IMR-90 (cell line): Measurements from ENCODE around the gene GSTK1. TPM values are rescaled to one million over a fixed set of nuclear protein-coding genes. Genes with fewer than 3 reads are reported as not detected.

Source experiments
- ATAC-seq: fragments of 200-7000 bp; cut with Tn5 transposase; 2 replicates; pipeline ENCODE4 v1.9.1; 2020; ENCODE audit warnings: low read depth, mild to moderate bottlenecking, moderate library complexity
- BruUV-seq: library from RNA; stranded (reverse); fragments of 400-500 nt; replicated peaks from 2 replicates; lab custom pipeline; 2021; lab: Mats Ljungman, UMichigan
- CTCF ChIA-PET: fragments of 300-600 bp; formaldehyde crosslinking; extraction: SDS; loops from one replicate; lab custom pipeline; 2021; ENCODE audit warnings: antibody characterized with exemption; lab: Yijun Ruan, JAX
- POLR2A ChIA-PET: fragments of 300-600 bp; sonication (Branson Sonifier 250); formaldehyde crosslinking; loops from one replicate; lab custom pipeline; 2022; ENCODE audit warnings: antibody characterized with exemption; ENCODE audit not compliant: unreplicated experiment; lab: Charles Lee
- DNase-seq: peaks from one replicate; pipeline ENCODE4 v3.0.0; 2013
- H2AFZ ChIP-seq: replicated peaks from 2 replicates; pipeline ENCODE3; 2013; ENCODE audit warnings: low read length, mild to moderate bottlenecking; ENCODE audit not compliant: poor library complexity
- H2AK5ac ChIP-seq: 2 replicates; pipeline ENCODE4 v1.6.1; 2013; ENCODE audit warnings: low read depth, low read length, inconsistent platforms
- H2AK9ac ChIP-seq: replicated peaks from 2 replicates; pipeline ENCODE3; 2013; ENCODE audit warnings: mild to moderate bottlenecking, low read depth, low read length, moderate library complexity; ENCODE audit not compliant: poor library complexity
- H2BK120ac ChIP-seq: 2 replicates; pipeline ENCODE4 v1.6.1; 2013; ENCODE audit warnings: low read depth, low read length, inconsistent platforms
- H2BK15ac ChIP-seq: 3 replicates; pipeline ENCODE4 v1.6.1; 2013; ENCODE audit warnings: low read depth, low read length, inconsistent platforms
- H2BK20ac ChIP-seq: 2 replicates; pipeline ENCODE4 v1.6.1; 2013; ENCODE audit warnings: low read depth, mild to moderate bottlenecking, inconsistent platforms, low read length, moderate library complexity
- H2BK5ac ChIP-seq: 2 replicates; pipeline ENCODE4 v1.6.1; 2013; ENCODE audit warnings: mild to moderate bottlenecking, low read depth, low read length, inconsistent platforms; ENCODE audit not compliant: poor library complexity, severe bottlenecking
- H3K14ac ChIP-seq: replicated peaks from 2 replicates; pipeline ENCODE4 v1.6.1; 2013; ENCODE audit warnings: low read depth, low read length, inconsistent platforms
- H3K18ac ChIP-seq: 2 replicates; pipeline ENCODE4 v1.6.1; 2013; ENCODE audit warnings: low read depth, low read length, control low read depth
- H3K23ac ChIP-seq: 2 replicates; pipeline ENCODE4 v1.6.1; 2013; ENCODE audit warnings: low read depth, low read length, inconsistent platforms
- H3K27ac ChIP-seq: 2 replicates; pipeline ENCODE4 v1.5.1; 2013; ENCODE audit warnings: mild to moderate bottlenecking, control low read depth, low read length; ENCODE audit not compliant: insufficient read depth
- H3K27me3 ChIP-seq: 2 replicates; pipeline ENCODE4 v1.6.1; 2013; ENCODE audit warnings: low read length; ENCODE audit not compliant: control insufficient read depth, insufficient read depth
- H3K36me3 ChIP-seq: 2 replicates; pipeline ENCODE4 v1.6.1; 2013; ENCODE audit warnings: low read length, mixed read lengths; ENCODE audit not compliant: control insufficient read depth, insufficient read depth
- H3K4ac ChIP-seq: 2 replicates; pipeline ENCODE4 v1.6.1; 2013; ENCODE audit warnings: low read depth, low read length, inconsistent platforms
- H3K4me1 ChIP-seq: 2 replicates; pipeline ENCODE4 v1.6.1; 2013; ENCODE audit warnings: low read length, mixed read lengths; ENCODE audit not compliant: control insufficient read depth, insufficient read depth
- H3K4me2 ChIP-seq: 2 replicates; pipeline ENCODE4 v1.6.1; 2013; ENCODE audit warnings: low read depth, mild to moderate bottlenecking, control low read depth, low read length, moderate library complexity
- H3K4me3 ChIP-seq: 2 replicates; pipeline ENCODE4 v1.5.1; 2013; ENCODE audit warnings: low read depth, mild to moderate bottlenecking, control low read depth, low read length, moderate library complexity; ENCODE audit not compliant: insufficient read depth
- H3K56ac ChIP-seq: 2 replicates; pipeline ENCODE4 v1.6.1; 2013; ENCODE audit warnings: low read length, inconsistent platforms; ENCODE audit not compliant: insufficient read depth; ENCODE audit errors: extremely low read depth
- H3K79me1 ChIP-seq, 2 experiments: 2 replicates each; pipeline ENCODE4 v1.6.1; 2013; ENCODE audit warnings: low read length in 2 of 2, inconsistent platforms in 1 of 2, low read depth in 1 of 2
- H3K9ac ChIP-seq: 2 replicates; pipeline ENCODE4 v1.6.1; 2013; ENCODE audit warnings: low read depth, low read length, control low read depth
- H3K9me1 ChIP-seq: 2 replicates; pipeline ENCODE4 v1.6.1; 2013; ENCODE audit warnings: low read length, inconsistent platforms; ENCODE audit not compliant: insufficient read depth
- H3K9me3 ChIP-seq: 2 replicates; pipeline ENCODE4 v1.6.1; 2013; ENCODE audit warnings: low read length; ENCODE audit not compliant: control insufficient read depth, insufficient read depth
- H4K20me1 ChIP-seq: 2 replicates; pipeline ENCODE4 v1.6.1; 2013; ENCODE audit warnings: low read length, inconsistent platforms; ENCODE audit not compliant: insufficient read depth
- H4K5ac ChIP-seq: 2 replicates; pipeline ENCODE4 v1.6.1; 2013; ENCODE audit warnings: mild to moderate bottlenecking, low read depth, low read length, control low read depth
- H4K8ac ChIP-seq, 2 experiments: 2 replicates each; pipeline ENCODE4 v1.6.1; 2013; ENCODE audit warnings: low read depth in 2 of 2, low read length in 2 of 2, control low read depth in 1 of 2, inconsistent platforms in 1 of 2
- H4K91ac ChIP-seq: 2 replicates; pipeline ENCODE4 v1.6.1; 2013; ENCODE audit warnings: low read depth, low read length, inconsistent platforms; ENCODE audit not compliant: insufficient read depth
- BHLHE40 ChIP-seq: fragments of 150-350 bp; IDR thresholded peaks from 2 replicates; pipeline ENCODE4 v1.6.1; 2016; ENCODE audit warnings: mild to moderate bottlenecking, low read depth, low read length
- CEBPB ChIP-seq: IDR thresholded peaks from 2 replicates; pipeline ENCODE4 v1.6.1; 2012; ENCODE audit warnings: low read depth, low read length, improper control_type of control experiment
- CHD1 ChIP-seq: IDR thresholded peaks from 2 replicates; pipeline ENCODE4 v1.6.1; 2012; ENCODE audit warnings: low read depth, low read length, improper control_type of control experiment
- ELK1 ChIP-seq: fragments of 150-350 bp; IDR thresholded peaks from 2 replicates; pipeline ENCODE4 v1.6.1; 2016; ENCODE audit warnings: low read depth, mild to moderate bottlenecking, low read length, moderate library complexity, borderline replicate concordance
- FOS ChIP-seq: fragments of 150-350 bp; IDR thresholded peaks from 2 replicates; pipeline ENCODE4 v1.6.1; 2016; ENCODE audit warnings: low read depth, low read length
- MAFK ChIP-seq: IDR thresholded peaks from 2 replicates; pipeline ENCODE4 v1.6.1; 2012; ENCODE audit warnings: low read depth, low read length, improper control_type of control experiment
- MAZ ChIP-seq: IDR thresholded peaks from 2 replicates; pipeline ENCODE4 v1.6.1; 2012; ENCODE audit warnings: low read depth, mild to moderate bottlenecking, low read length, improper control_type of control experiment, moderate library complexity, borderline replicate concordance
- NFE2L2 ChIP-seq: fragments of 150-350 bp; IDR thresholded peaks from 2 replicates; pipeline ENCODE4 v1.6.1; 2016; ENCODE audit warnings: low read depth, mild to moderate bottlenecking, low read length
- POLR2A ChIP-seq: IDR thresholded peaks from 2 replicates; pipeline ENCODE4 v1.6.1; 2012; ENCODE audit warnings: mild to moderate bottlenecking, low read depth, low read length
- RAD21 ChIP-seq: IDR thresholded peaks from 2 replicates; pipeline ENCODE4 v1.6.1; 2012; ENCODE audit warnings: low read length, improper control_type of control experiment
- RCOR1 ChIP-seq: IDR thresholded peaks from 2 replicates; pipeline ENCODE4 v1.6.1; 2012; ENCODE audit warnings: mild to moderate bottlenecking, low read length, improper control_type of control experiment; ENCODE audit not compliant: insufficient replicate concordance
- RFX5 ChIP-seq: IDR thresholded peaks from 2 replicates; pipeline ENCODE4 v1.8.0; 2012; ENCODE audit warnings: low read depth, mild to moderate bottlenecking, low read length, moderate library complexity
- SMC3 ChIP-seq: fragments of 150-350 bp; IDR thresholded peaks from 2 replicates; pipeline ENCODE4 v1.6.1; 2016; ENCODE audit warnings: low read depth, mild to moderate bottlenecking, antibody characterized with exemption, low read length, moderate library complexity
- USF2 ChIP-seq: fragments of 150-350 bp; IDR thresholded peaks from 2 replicates; pipeline ENCODE4 v1.6.1; 2017; ENCODE audit warnings: mild to moderate bottlenecking, antibody characterized with exemption, low read length, low read depth
- WGBS, 2 experiments: methylation state at CpG; one replicate each; pipeline versions ENCODE4 v1.1.5 to v1.1.7; 2013; ENCODE audit warnings: missing lambda C conversion rate in 2 of 2; ENCODE audit not compliant: insufficient read length in 1 of 2; ENCODE audit errors: extremely low coverage in 2 of 2; 5-methylcytosine and 5-hydroxymethylcytosine counted together
- dilution Hi-C: fragments of 300-500 bp; cut with HindIII; formaldehyde crosslinking; loops from one replicate; pipeline ENCODE4 v1.14.3; 2018; ENCODE audit warnings: low sequenced_read_pairs; ENCODE audit not compliant: unreplicated experiment
- in situ Hi-C: fragments of 300-500 bp; cut with MboI; formaldehyde crosslinking; loops from 3 replicates; pipeline ENCODE4 v1.14.3; 2019; ENCODE audit warnings: low sequenced_read_pairs, inconsistent platforms, mixed read lengths
- intact Hi-C: fragments of 100-400 bp; cut with micrococcal nuclease; formaldehyde crosslinking; loops from 2 replicates; pipeline ENCODE4 v1.10.0; 2022
- polyA plus RNA-seq, 3 experiments: library from polyadenylated mRNA; depleted of rRNA; stranded (reverse); fragments of >200 nt; gene quantifications; 2 replicates each; pipeline ENCODE4 v1.2.3, GENCODE V29; 2012; ENCODE audit warnings: low replicate concordance in 1 of 3
- total RNA-seq: library from RNA; depleted of rRNA; stranded (reverse); fragments of >200 nt; gene quantifications from 2 replicates; pipeline ENCODE4 v1.2.3, GENCODE V29; 2012

Gene GSTK1
- total and polyA plus RNA-seq, 2 of the 4 experiments (the other 2 are of a cell fraction) = 64.9 to 111 TPM

GRCh38 chr7:143271240-143271639 lies 8.0 kb downstream of the GSTK1 start:
- no peak overlapping the region for H3K18ac ChIP-seq
- no peak overlapping the region for H3K23ac ChIP-seq
- H3K56ac ChIP-seq = no peak overlapping the region
- no peak for DNase-seq
- H3K9me3 ChIP-seq = no peaks in the 10 kb centered on the region
- H3K4me2 ChIP-seq = no peak overlapping the region
- dilution Hi-C loops = no loop called here
- H2BK5ac ChIP-seq = no peak overlapping the region
- no peaks in the 10 kb centered on the region for H3K79me1 ChIP-seq
- in situ Hi-C loops = no loop called here
- peaks cover 22% of the 10 kb centered on the region for H3K36me3 ChIP-seq
- WGBS, 2 experiments = no CpG with 5 or more reads among the region's 1 CpG
- H3K4me1 ChIP-seq = no peaks in the 10 kb centered on the region
- BruUV-seq = no TSS peak
- no peak overlapping the region for H3K9ac ChIP-seq
- ChIA-PET CTCF (no interaction called here), POLR2A (no interaction called here)
- H2AK9ac ChIP-seq = no peak overlapping the region
- no peak overlapping the region for H2BK120ac ChIP-seq
- no peak overlapping the region for H3K14ac ChIP-seq
- no peak overlapping the region for H2BK15ac ChIP-seq
- H3K4ac ChIP-seq = no peak overlapping the region
- ATAC-seq = no peak
- H3K4me3 ChIP-seq = no peak overlapping the region
- H4K20me1 ChIP-seq = no peaks in the 10 kb centered on the region
- H2AFZ ChIP-seq = no peak overlapping the region
- intact Hi-C loops = no loop called here
- no peak overlapping the region for H2BK20ac ChIP-seq
- H4K91ac ChIP-seq = no peak overlapping the region
- H3K27ac ChIP-seq = no peak overlapping the region
- H4K8ac ChIP-seq = no peak overlapping the region
- no peaks in the 10 kb centered on the region for H3K27me3 ChIP-seq
- H3K9me1 ChIP-seq = no peaks in the 10 kb centered on the region
- no peak overlapping the region for H4K5ac ChIP-seq
- H2AK5ac ChIP-seq = no peak overlapping the region
- TF ChIP-seq ELK1 (no peak), RFX5 (no peak), BHLHE40 (no peak), CEBPB (no peak), USF2 (no peak), CHD1 (no peak), MAFK (no peak), POLR2A (no peak), MAZ (no peak), SMC3 (no peak), NFE2L2 (no peak), FOS (no peak), RCOR1 (no peak), RAD21 (no peak)
